ENCODE results near the gene NUMB. TPM values are rescaled to one million over a fixed set of nuclear protein-coding genes. Genes with fewer than 3 reads are reported as not detected.

The NUMB gene
- total RNA-seq, 1 experiment from 2014 or later, result 46.5 TPM

DNA sequence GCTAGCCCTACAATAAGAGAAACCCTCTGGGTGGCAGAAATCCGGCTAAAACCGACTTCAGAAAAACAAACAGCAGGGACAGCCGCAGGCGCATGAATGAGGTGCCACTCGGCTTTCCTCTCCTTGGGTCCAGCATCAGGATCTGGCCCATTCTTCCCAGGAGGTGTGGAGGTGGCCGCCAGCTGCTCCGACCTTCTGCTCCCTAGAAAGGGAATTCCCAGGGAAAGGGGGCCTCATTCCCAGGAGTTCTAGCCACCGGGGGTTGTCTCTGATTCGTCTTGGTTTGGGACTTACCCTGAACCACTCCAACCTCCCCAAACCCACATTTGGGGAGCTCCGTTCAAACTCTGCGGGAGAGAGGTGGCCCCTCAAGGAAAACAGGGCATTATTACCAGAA, 208.0 kb downstream of the NUMB start:
- H3K23me2 ChIP-seq (ENCODE audit: insufficient read length, low read depth, low read length, poor library complexity, severe bottlenecking), result no peaks in the 10 kb centered on the region
- peaks cover 2 to 4% (median 3%) of the 10 kb centered on the region in 3 experiments; a peak in 3 of 7 replicates for H3K36me3 Mint-ChIP-seq (ENCODE audit: insufficient read depth in 1 of 3, low read depth in 3 of 3)
- H3K27me3 ChIP-seq (ENCODE audit: insufficient read depth, low read length), result no peaks in the 10 kb centered on the region
- H3K18ac ChIP-seq (ENCODE audit: insufficient read length, low read depth, low read length), result no peak overlapping the region
- H3K4me3 Mint-ChIP-seq, result no peak overlapping the region
- H3K4me2 ChIP-seq (ENCODE audit: insufficient read depth, insufficient read length, low read length), result no peak overlapping the region
- WGBS (ENCODE audit: extremely low coverage, insufficient read length, low lambda C conversion rate), result no CpG with 5 or more reads among the region's 11 CpGs
- no peak overlapping the region for H4K8ac ChIP-seq (replicated peaks; ENCODE audit: insufficient read length, low read depth, low read length)
- H3K4ac ChIP-seq (ENCODE audit: low read depth, low read length), result no peak overlapping the region
- H3K79me2 ChIP-seq (ENCODE audit: insufficient read depth, low read length), result no peaks in the 10 kb centered on the region
- H3K56ac ChIP-seq (ENCODE audit: insufficient read length, low read depth, low read length), result no peak overlapping the region
- H4K20me1 ChIP-seq (ENCODE audit: control insufficient read depth, insufficient read depth, insufficient read length), result no peaks in the 10 kb centered on the region
- 0 out of 4 replicates have a peak, but pooled peaks cover 0 to 4% of the 10 kb centered on the region in 2 experiments for H3K4me1 Mint-ChIP-seq
- no peak overlapping the region for H2BK12ac ChIP-seq (ENCODE audit: insufficient read length, low read depth, low read length)
- H2AK5ac ChIP-seq (ENCODE audit: insufficient read length, low read length), result no peak overlapping the region
- H2BK20ac ChIP-seq (ENCODE audit: low read depth, low read length, poor library complexity, severe bottlenecking), result no peak overlapping the region
- H3K9me3 ChIP-seq (ENCODE audit: control insufficient read depth, low read depth, low read length), result no peaks in the 10 kb centered on the region
- no peak overlapping the region for H3K9ac ChIP-seq (ENCODE audit: extremely low read depth, insufficient read length, low read length)
- no peak overlapping the region for H4K5ac ChIP-seq (ENCODE audit: insufficient read length, low read depth, low read length)
- no peak overlapping the region for H3T11ph ChIP-seq (ENCODE audit: low read length)
- H2AFZ ChIP-seq (ENCODE audit: low read length), result no peak overlapping the region
- H4K91ac ChIP-seq (ENCODE audit: insufficient read length, low read depth, low read length), result no peak overlapping the region
- no peak for DNase-seq
- no peaks in the 10 kb centered on the region for H3K4me1 ChIP-seq (ENCODE audit: insufficient read depth, low read length)
- H3K27ac ChIP-seq (ENCODE audit: insufficient read length, low read depth, low read length), result no peak overlapping the region
- H2BK5ac ChIP-seq (ENCODE audit: insufficient read length, low read length), result no peak overlapping the region
- no peak overlapping the region for H2BK15ac ChIP-seq (ENCODE audit: low read depth, low read length)
- H2BK120ac ChIP-seq (ENCODE audit: low read depth, low read length, poor library complexity, severe bottlenecking), result no peak overlapping the region
- no peaks in the 10 kb centered on the region; the same call in 1 of the 2 replicates for H3K27me3 Mint-ChIP-seq (ENCODE audit: low read depth)
- H3K14ac ChIP-seq (ENCODE audit: insufficient read depth, low read length), result no peak overlapping the region
- no peak overlapping the region; a peak in 1 of 7 replicates for H3K27ac Mint-ChIP-seq
- no peaks in the 10 kb centered on the region; a peak in 1 of 5 replicates for H3K9me3 Mint-ChIP-seq
- TF ChIP-seq, protein P1, sequence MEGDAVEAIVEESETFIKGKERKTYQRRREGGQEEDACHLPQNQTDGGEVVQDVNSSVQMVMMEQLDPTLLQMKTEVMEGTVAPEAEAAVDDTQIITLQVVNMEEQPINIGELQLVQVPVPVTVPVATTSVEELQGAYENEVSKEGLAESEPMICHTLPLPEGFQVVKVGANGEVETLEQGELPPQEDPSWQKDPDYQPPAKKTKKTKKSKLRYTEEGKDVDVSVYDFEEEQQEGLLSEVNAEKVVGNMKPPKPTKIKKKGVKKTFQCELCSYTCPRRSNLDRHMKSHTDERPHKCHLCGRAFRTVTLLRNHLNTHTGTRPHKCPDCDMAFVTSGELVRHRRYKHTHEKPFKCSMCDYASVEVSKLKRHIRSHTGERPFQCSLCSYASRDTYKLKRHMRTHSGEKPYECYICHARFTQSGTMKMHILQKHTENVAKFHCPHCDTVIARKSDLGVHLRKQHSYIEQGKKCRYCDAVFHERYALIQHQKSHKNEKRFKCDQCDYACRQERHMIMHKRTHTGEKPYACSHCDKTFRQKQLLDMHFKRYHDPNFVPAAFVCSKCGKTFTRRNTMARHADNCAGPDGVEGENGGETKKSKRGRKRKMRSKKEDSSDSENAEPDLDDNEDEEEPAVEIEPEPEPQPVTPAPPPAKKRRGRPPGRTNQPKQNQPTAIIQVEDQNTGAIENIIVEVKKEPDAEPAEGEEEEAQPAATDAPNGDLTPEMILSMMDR (conservative IDR thresholded peaks at IDR 0.05), result no peak
- no peaks in the 10 kb centered on the region for H3K79me1 ChIP-seq (ENCODE audit: insufficient read depth, low read depth, low read length, poor library complexity, severe bottlenecking)
- H3K23ac ChIP-seq (ENCODE audit: insufficient read length, low read depth, low read length), result no peak overlapping the region
